IMR-90 (cell line): ENCODE data around the gene CASP8. TPM values are rescaled to one million over a fixed set of nuclear protein-coding genes. Genes with fewer than 3 reads are reported as not detected.

Experiments used
- ATAC-seq: fragments of 200-7000 bp; cut with Tn5 transposase; 2 replicates; pipeline ENCODE4 v1.9.1; 2020; ENCODE audit warnings: low read depth, mild to moderate bottlenecking, moderate library complexity
- BruUV-seq: library from RNA; stranded (reverse); fragments of 400-500 nt; replicated peaks from 2 replicates; lab custom pipeline; 2021; lab: Mats Ljungman, UMichigan
- CTCF ChIA-PET: fragments of 300-600 bp; formaldehyde crosslinking; extraction: SDS; loops from one replicate; lab custom pipeline; 2021; ENCODE audit warnings: antibody characterized with exemption; lab: Yijun Ruan, JAX
- POLR2A ChIA-PET: fragments of 300-600 bp; sonication (Branson Sonifier 250); formaldehyde crosslinking; loops from one replicate; lab custom pipeline; 2022; ENCODE audit warnings: antibody characterized with exemption; ENCODE audit not compliant: unreplicated experiment; lab: Charles Lee
- DNase-seq: peaks from one replicate; pipeline ENCODE4 v3.0.0; 2013
- H2AFZ ChIP-seq: replicated peaks from 2 replicates; pipeline ENCODE3; 2013; ENCODE audit warnings: low read length, mild to moderate bottlenecking; ENCODE audit not compliant: poor library complexity
- H2AK5ac ChIP-seq: 2 replicates; pipeline ENCODE4 v1.6.1; 2013; ENCODE audit warnings: low read depth, low read length, inconsistent platforms
- H2AK9ac ChIP-seq: replicated peaks from 2 replicates; pipeline ENCODE3; 2013; ENCODE audit warnings: mild to moderate bottlenecking, low read depth, low read length, moderate library complexity; ENCODE audit not compliant: poor library complexity
- H2BK120ac ChIP-seq: 2 replicates; pipeline ENCODE4 v1.6.1; 2013; ENCODE audit warnings: low read depth, low read length, inconsistent platforms
- H2BK15ac ChIP-seq: 3 replicates; pipeline ENCODE4 v1.6.1; 2013; ENCODE audit warnings: low read depth, low read length, inconsistent platforms
- H2BK20ac ChIP-seq: 2 replicates; pipeline ENCODE4 v1.6.1; 2013; ENCODE audit warnings: low read depth, mild to moderate bottlenecking, inconsistent platforms, low read length, moderate library complexity
- H2BK5ac ChIP-seq: 2 replicates; pipeline ENCODE4 v1.6.1; 2013; ENCODE audit warnings: mild to moderate bottlenecking, low read depth, low read length, inconsistent platforms; ENCODE audit not compliant: poor library complexity, severe bottlenecking
- H3K14ac ChIP-seq: replicated peaks from 2 replicates; pipeline ENCODE4 v1.6.1; 2013; ENCODE audit warnings: low read depth, low read length, inconsistent platforms
- H3K18ac ChIP-seq: 2 replicates; pipeline ENCODE4 v1.6.1; 2013; ENCODE audit warnings: low read depth, low read length, control low read depth
- H3K23ac ChIP-seq: 2 replicates; pipeline ENCODE4 v1.6.1; 2013; ENCODE audit warnings: low read depth, low read length, inconsistent platforms
- H3K27ac ChIP-seq: 2 replicates; pipeline ENCODE4 v1.5.1; 2013; ENCODE audit warnings: mild to moderate bottlenecking, control low read depth, low read length; ENCODE audit not compliant: insufficient read depth
- H3K27me3 ChIP-seq: 2 replicates; pipeline ENCODE4 v1.6.1; 2013; ENCODE audit warnings: low read length; ENCODE audit not compliant: control insufficient read depth, insufficient read depth
- H3K36me3 ChIP-seq: 2 replicates; pipeline ENCODE4 v1.6.1; 2013; ENCODE audit warnings: low read length, mixed read lengths; ENCODE audit not compliant: control insufficient read depth, insufficient read depth
- H3K4ac ChIP-seq: 2 replicates; pipeline ENCODE4 v1.6.1; 2013; ENCODE audit warnings: low read depth, low read length, inconsistent platforms
- H3K4me1 ChIP-seq: 2 replicates; pipeline ENCODE4 v1.6.1; 2013; ENCODE audit warnings: low read length, mixed read lengths; ENCODE audit not compliant: control insufficient read depth, insufficient read depth
- H3K4me2 ChIP-seq: 2 replicates; pipeline ENCODE4 v1.6.1; 2013; ENCODE audit warnings: low read depth, mild to moderate bottlenecking, control low read depth, low read length, moderate library complexity
- H3K4me3 ChIP-seq: 2 replicates; pipeline ENCODE4 v1.5.1; 2013; ENCODE audit warnings: low read depth, mild to moderate bottlenecking, control low read depth, low read length, moderate library complexity; ENCODE audit not compliant: insufficient read depth
- H3K56ac ChIP-seq: 2 replicates; pipeline ENCODE4 v1.6.1; 2013; ENCODE audit warnings: low read length, inconsistent platforms; ENCODE audit not compliant: insufficient read depth; ENCODE audit errors: extremely low read depth
- H3K79me1 ChIP-seq, 2 experiments: 2 replicates each; pipeline ENCODE4 v1.6.1; 2013; ENCODE audit warnings: low read length in 2 of 2, inconsistent platforms in 1 of 2, low read depth in 1 of 2
- H3K9ac ChIP-seq: 2 replicates; pipeline ENCODE4 v1.6.1; 2013; ENCODE audit warnings: low read depth, low read length, control low read depth
- H3K9me1 ChIP-seq: 2 replicates; pipeline ENCODE4 v1.6.1; 2013; ENCODE audit warnings: low read length, inconsistent platforms; ENCODE audit not compliant: insufficient read depth
- H3K9me3 ChIP-seq: 2 replicates; pipeline ENCODE4 v1.6.1; 2013; ENCODE audit warnings: low read length; ENCODE audit not compliant: control insufficient read depth, insufficient read depth
- H4K20me1 ChIP-seq: 2 replicates; pipeline ENCODE4 v1.6.1; 2013; ENCODE audit warnings: low read length, inconsistent platforms; ENCODE audit not compliant: insufficient read depth
- H4K5ac ChIP-seq: 2 replicates; pipeline ENCODE4 v1.6.1; 2013; ENCODE audit warnings: mild to moderate bottlenecking, low read depth, low read length, control low read depth
- H4K8ac ChIP-seq, 2 experiments: 2 replicates each; pipeline ENCODE4 v1.6.1; 2013; ENCODE audit warnings: low read depth in 2 of 2, low read length in 2 of 2, control low read depth in 1 of 2, inconsistent platforms in 1 of 2
- H4K91ac ChIP-seq: 2 replicates; pipeline ENCODE4 v1.6.1; 2013; ENCODE audit warnings: low read depth, low read length, inconsistent platforms; ENCODE audit not compliant: insufficient read depth
- RFX5 ChIP-seq: IDR thresholded peaks from 2 replicates; pipeline ENCODE4 v1.8.0; 2012; ENCODE audit warnings: low read depth, mild to moderate bottlenecking, low read length, moderate library complexity
- SMC3 ChIP-seq: fragments of 150-350 bp; IDR thresholded peaks from 2 replicates; pipeline ENCODE4 v1.6.1; 2016; ENCODE audit warnings: low read depth, mild to moderate bottlenecking, antibody characterized with exemption, low read length, moderate library complexity
- WGBS, 2 experiments: methylation state at CpG; one replicate each; pipeline versions ENCODE4 v1.1.5 to v1.1.7; 2013; ENCODE audit warnings: missing lambda C conversion rate in 2 of 2; ENCODE audit not compliant: insufficient read length in 1 of 2; ENCODE audit errors: extremely low coverage in 2 of 2; 5-methylcytosine and 5-hydroxymethylcytosine counted together
- dilution Hi-C: fragments of 300-500 bp; cut with HindIII; formaldehyde crosslinking; loops from one replicate; pipeline ENCODE4 v1.14.3; 2018; ENCODE audit warnings: low sequenced_read_pairs; ENCODE audit not compliant: unreplicated experiment
- in situ Hi-C: fragments of 300-500 bp; cut with MboI; formaldehyde crosslinking; loops from 3 replicates; pipeline ENCODE4 v1.14.3; 2019; ENCODE audit warnings: low sequenced_read_pairs, inconsistent platforms, mixed read lengths
- intact Hi-C: fragments of 100-400 bp; cut with micrococcal nuclease; formaldehyde crosslinking; loops from 2 replicates; pipeline ENCODE4 v1.10.0; 2022
- polyA plus RNA-seq, 3 experiments: library from polyadenylated mRNA; depleted of rRNA; stranded (reverse); fragments of >200 nt; gene quantifications; 2 replicates each; pipeline ENCODE4 v1.2.3, GENCODE V29; 2012; ENCODE audit warnings: low replicate concordance in 1 of 3
- total RNA-seq: library from RNA; depleted of rRNA; stranded (reverse); fragments of >200 nt; gene quantifications from 2 replicates; pipeline ENCODE4 v1.2.3, GENCODE V29; 2012
- TF ChIP-seq, protein P1 (sequence below): fragments of 150-350 bp; IDR thresholded peaks from 2 replicates; pipeline ENCODE4 v1.6.1; 2016; ENCODE audit warnings: low read depth, mild to moderate bottlenecking, low read length, moderate library complexity, borderline replicate concordance

The CASP8 gene
- total and polyA plus RNA-seq, 2 of the 4 experiments (the other 2 are of a cell fraction): 13.1 to 17.0 TPM

DNA sequence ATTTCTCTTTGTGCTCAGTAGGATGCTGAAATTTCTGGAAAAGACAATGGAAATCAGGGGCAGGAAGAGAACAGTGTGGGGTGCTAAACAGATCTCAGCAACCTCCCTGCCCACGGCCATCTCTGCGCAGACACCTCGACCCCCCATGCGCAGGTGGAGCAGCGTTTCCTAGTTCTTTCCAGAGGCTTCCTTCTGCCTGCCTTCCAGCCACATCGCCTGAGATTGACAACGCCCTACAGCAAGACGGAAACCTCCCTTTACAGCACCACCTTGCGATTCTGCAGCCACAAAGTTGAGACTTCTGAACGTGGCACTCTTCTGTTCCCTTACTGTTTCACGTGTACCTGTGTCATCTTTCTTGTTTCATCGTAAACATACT, 31.4 kb upstream of the CASP8 start:
- Histone ChIP-seq H4K5ac (no peak overlapping the region), H3K79me1 (no peaks in the 10 kb centered on the region), H3K4ac (no peak overlapping the region), H2BK15ac (no peak overlapping the region), H2BK20ac (peak overlapping the region; percentile 47; the same call in 1 of the 2 replicates), H3K9me3 (no peaks in the 10 kb centered on the region), H4K20me1 (no peaks in the 10 kb centered on the region), H3K23ac (no peak overlapping the region), H2BK5ac (no peak overlapping the region), H3K9me1 (no peaks in the 10 kb centered on the region), H3K4me3 (no peak overlapping the region), H3K36me3 (no peaks in the 10 kb centered on the region), H3K4me1 (0 out of 2 replicates have a peak, but pooled peaks cover 2% of the 10 kb centered on the region), H4K91ac (no peak overlapping the region; the same call in 1 of the 2 replicates), H3K18ac (no peak overlapping the region), H2AK9ac (peak overlapping the region; percentile 25), H3K9ac (no peak overlapping the region), H4K8ac (0 out of 4 replicates have a peak overlapping the region, but pooled peaks of 1 of the 2 experiments have one; percentile 0), H2AK5ac (no peak overlapping the region), H3K27me3 (no peaks in the 10 kb centered on the region; the same call in 1 of the 2 replicates), H3K27ac (no peak overlapping the region), H2BK120ac (no peak overlapping the region), H3K4me2 (no peak overlapping the region), H3K56ac (no peak overlapping the region), H3K14ac (no peak overlapping the region), H2AFZ (no peak overlapping the region)
- CTCF ChIA-PET: no interaction called here
- POLR2A ChIA-PET: no interaction called here
- dilution Hi-C loops (no loop called here), intact Hi-C loops (no loop called here), in situ Hi-C loops (loop anchor here (25.0 kb wide), 1 partner anchor 383 kb away; a partner anchor contains a TSS)
- ATAC-seq (no peak), DNase-seq (no peak)
- TF ChIP-seq SMC3 (no peak), RFX5 (no peak)
- TF ChIP-seq, protein P1, sequence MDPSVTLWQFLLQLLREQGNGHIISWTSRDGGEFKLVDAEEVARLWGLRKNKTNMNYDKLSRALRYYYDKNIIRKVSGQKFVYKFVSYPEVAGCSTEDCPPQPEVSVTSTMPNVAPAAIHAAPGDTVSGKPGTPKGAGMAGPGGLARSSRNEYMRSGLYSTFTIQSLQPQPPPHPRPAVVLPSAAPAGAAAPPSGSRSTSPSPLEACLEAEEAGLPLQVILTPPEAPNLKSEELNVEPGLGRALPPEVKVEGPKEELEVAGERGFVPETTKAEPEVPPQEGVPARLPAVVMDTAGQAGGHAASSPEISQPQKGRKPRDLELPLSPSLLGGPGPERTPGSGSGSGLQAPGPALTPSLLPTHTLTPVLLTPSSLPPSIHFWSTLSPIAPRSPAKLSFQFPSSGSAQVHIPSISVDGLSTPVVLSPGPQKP: no peak
- WGBS, 2 experiments: 91% methylated on average over 6 of the region's 12 CpGs; no CpG with 5 or more reads in 1 of the 2 experiments
- BruUV-seq: no TSS peak
